Spinal cord (tissue), 10 donors: Measurements from ENCODE around the gene TRPM3. TPM values are rescaled to one million over a fixed set of nuclear protein-coding genes. Genes with fewer than 3 reads are reported as not detected.

ENCODE experiments used
- DNase-seq, 6 donors: peaks; one replicate each; pipeline versions ENCODE4 v3.0.0 to v3.0.0-alpha.2; 2013 to 2015; ENCODE audit warnings: low spot score in 6 of 6, low read depth in 4 of 6
- H3K27ac ChIP-seq: one replicate; pipeline ENCODE4 v1.5.1; 2013; ENCODE audit warnings: low read depth, low read length, control low read depth
- H3K27me3 ChIP-seq: one replicate; pipeline ENCODE4 v1.6.1; 2013; ENCODE audit warnings: low read length; ENCODE audit not compliant: control insufficient read depth, insufficient read depth
- H3K36me3 ChIP-seq: one replicate; pipeline ENCODE4 v1.6.1; 2013; ENCODE audit warnings: low read length; ENCODE audit not compliant: control insufficient read depth, insufficient read depth
- H3K4me1 ChIP-seq: one replicate; pipeline ENCODE4 v1.6.1; 2013; ENCODE audit warnings: low read length; ENCODE audit not compliant: control insufficient read depth, insufficient read depth
- H3K4me3 ChIP-seq: one replicate; pipeline ENCODE4 v1.5.1; 2013; ENCODE audit warnings: low read depth, low read length, control low read depth
- H3K9me3 ChIP-seq: one replicate; pipeline ENCODE4 v1.6.1; 2013; ENCODE audit warnings: low read length; ENCODE audit not compliant: control insufficient read depth, insufficient read depth
- WGBS: methylation state at CpG from one replicate; pipeline ENCODE4 v1.1.5; 2013; ENCODE audit warnings: missing lambda C conversion rate; ENCODE audit not compliant: insufficient coverage; 5-methylcytosine and 5-hydroxymethylcytosine counted together
- polyA plus RNA-seq, 2 donors: library from polyadenylated mRNA; unstranded; fragments of 120-200 nt; gene quantifications; one replicate each; pipeline ENCODE4 v1.2.1, GENCODE V29; 2013; ENCODE audit not compliant: insufficient read length in 2 of 2
- total RNA-seq, 2 donors: library from RNA; depleted of rRNA in 1 of 2; stranded (reverse); fragments of 120-200 nt in 1 of 2; fragments of >200 nt in 1 of 2; gene quantifications; one replicate each; pipeline versions ENCODE4 v1.2.3 to v1.2.4, GENCODE V29; 2013 to 2014
- donor health status: healthy.

Gene TRPM3
- total and polyA plus RNA-seq, 4 donors, result 16.7 to 198 (median 37.6) TPM

DNA sequence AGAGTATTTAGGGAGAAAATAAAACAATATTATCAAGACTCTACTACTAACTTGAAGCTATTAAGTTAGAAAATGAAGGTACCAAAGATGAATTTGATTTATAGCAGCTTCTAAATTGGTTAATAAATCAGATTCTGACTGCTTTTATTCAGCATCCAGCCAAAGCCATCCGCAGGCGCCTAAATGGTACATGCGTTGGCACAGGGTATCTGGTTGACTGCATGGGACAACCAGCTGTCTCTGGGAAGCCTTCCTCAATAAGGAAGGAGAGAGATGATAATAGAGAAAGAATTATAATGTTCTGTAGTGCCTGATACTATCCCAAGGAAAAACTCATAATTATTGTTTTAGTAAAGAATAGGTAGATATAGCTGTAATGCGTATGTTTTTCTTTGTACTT lies 9.1 kb upstream of the TRPM3 start:
- H3K36me3 ChIP-seq, result no peaks in the 10 kb centered on the region
- H3K27me3 ChIP-seq, result no peaks in the 10 kb centered on the region
- no CpG with 5 or more reads among the region's 4 CpGs for WGBS
- H3K4me3 ChIP-seq, result no peak overlapping the region
- no peak for DNase-seq
- no peak overlapping the region for H3K27ac ChIP-seq
- no peaks in the 10 kb centered on the region for H3K9me3 ChIP-seq
- H3K4me1 ChIP-seq, result no peaks in the 10 kb centered on the region

DNA sequence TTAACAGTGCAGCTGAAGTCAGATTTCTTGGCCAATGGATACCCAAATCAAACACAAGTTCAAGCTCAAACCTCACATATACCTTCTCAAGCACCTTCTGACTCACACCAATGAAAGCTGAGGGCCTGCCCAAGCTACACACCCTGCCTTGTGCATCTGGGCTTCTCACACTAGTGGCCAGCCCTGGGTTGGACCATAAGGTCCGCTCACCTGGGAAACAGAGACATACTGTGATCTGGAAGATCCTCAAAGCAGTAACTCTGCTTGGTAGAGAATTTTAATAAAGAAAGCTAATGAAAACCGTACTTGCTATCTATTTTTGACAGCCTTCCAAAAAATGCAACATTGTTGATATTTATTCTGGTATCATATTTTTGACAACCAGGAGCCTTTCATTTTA lies 7.4 kb upstream of the TRPM3 start:
- 100% methylated on average over 1 of the region's 2 CpGs for WGBS
- H3K4me1 ChIP-seq, result no peaks in the 10 kb centered on the region
- no peaks in the 10 kb centered on the region for H3K9me3 ChIP-seq
- H3K27me3 ChIP-seq, result no peaks in the 10 kb centered on the region
- no peak for DNase-seq
- H3K27ac ChIP-seq, result no peak overlapping the region
- no peak overlapping the region for H3K4me3 ChIP-seq
- no peaks in the 10 kb centered on the region for H3K36me3 ChIP-seq

DNA sequence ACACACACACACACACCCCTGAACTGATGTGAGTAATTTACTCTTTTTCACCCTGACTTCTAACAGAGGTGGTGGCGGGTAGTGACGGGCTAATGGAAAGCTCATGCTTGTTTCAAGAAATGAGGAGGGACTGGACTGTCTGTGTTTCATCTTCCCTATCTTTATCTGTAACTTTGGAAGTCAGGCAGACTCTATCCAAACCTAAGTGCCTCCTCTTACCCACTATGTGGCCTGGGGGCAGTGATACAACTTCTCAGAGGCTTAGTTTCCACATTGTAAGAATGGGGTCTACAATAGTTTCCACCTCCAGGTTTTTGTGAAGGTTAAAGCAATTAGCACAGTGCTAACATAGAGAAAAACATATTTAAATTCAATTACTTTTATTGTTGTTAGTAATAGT lies 5.9 kb upstream of the TRPM3 start:
- Histone ChIP-seq H3K4me3 (no peak overlapping the region), H3K4me1 (no peaks in the 10 kb centered on the region), H3K36me3 (no peaks in the 10 kb centered on the region), H3K27me3 (no peaks in the 10 kb centered on the region), H3K9me3 (no peaks in the 10 kb centered on the region), H3K27ac (no peak overlapping the region)
- WGBS, result no CpG with 5 or more reads among the region's 2 CpGs
- DNase-seq, result no peak

DNA sequence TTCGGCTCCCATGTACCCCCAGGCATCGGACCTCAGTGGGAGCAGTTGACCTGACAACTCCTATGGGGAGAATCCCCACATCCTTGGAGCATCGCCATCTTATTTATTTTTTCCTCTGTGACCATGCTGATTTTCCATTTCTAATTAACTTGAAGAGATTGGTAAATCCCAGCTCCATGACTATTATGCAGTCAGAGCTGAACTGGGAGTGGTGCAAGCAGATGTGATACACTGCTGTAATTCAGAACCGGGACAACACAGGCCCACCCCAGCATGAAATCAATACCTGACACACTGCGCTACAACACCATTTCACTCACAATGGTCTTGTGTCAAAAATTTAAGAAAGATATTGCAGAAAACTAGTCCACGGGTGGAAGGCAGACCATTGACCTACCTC lies 1.0 kb upstream of the TRPM3 start:
- Histone ChIP-seq H3K4me1 (peaks cover 7% of the 10 kb centered on the region), H3K27me3 (peaks cover 2% of the 10 kb centered on the region), H3K27ac (no peak overlapping the region), H3K36me3 (no peaks in the 10 kb centered on the region), H3K4me3 (peak overlapping the region; percentile 47), H3K9me3 (no peaks in the 10 kb centered on the region)
- WGBS, result no CpG with 5 or more reads among the region's 6 CpGs
- DNase-seq, result peak in 2 of 6 donors; percentile 26 to 75

DNA sequence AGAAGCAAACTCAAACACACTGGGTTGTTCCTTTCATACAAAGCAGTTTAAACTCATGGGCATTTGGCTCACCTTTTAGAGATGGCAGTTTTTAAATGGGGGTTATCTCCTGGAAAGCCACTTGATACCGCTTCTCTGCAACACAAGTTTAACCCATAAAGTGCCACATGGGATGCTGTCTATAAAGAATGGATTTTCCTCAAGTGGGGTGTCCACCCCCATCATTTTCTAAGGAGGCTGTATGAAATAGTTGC lies 528 bp upstream of the TRPM3 start:
- WGBS, result no CpG with 5 or more reads among the region's 1 CpG
- H3K27me3 ChIP-seq, result peaks cover 2% of the 10 kb centered on the region
- no peak overlapping the region for H3K27ac ChIP-seq
- peaks cover 7% of the 10 kb centered on the region for H3K4me1 ChIP-seq
- H3K4me3 ChIP-seq, result peak overlapping the region; percentile 47
- H3K9me3 ChIP-seq, result no peaks in the 10 kb centered on the region
- peak in 3 of 6 donors; percentile 28 to 80 (median 30) for DNase-seq
- H3K36me3 ChIP-seq, result no peaks in the 10 kb centered on the region

DNA sequence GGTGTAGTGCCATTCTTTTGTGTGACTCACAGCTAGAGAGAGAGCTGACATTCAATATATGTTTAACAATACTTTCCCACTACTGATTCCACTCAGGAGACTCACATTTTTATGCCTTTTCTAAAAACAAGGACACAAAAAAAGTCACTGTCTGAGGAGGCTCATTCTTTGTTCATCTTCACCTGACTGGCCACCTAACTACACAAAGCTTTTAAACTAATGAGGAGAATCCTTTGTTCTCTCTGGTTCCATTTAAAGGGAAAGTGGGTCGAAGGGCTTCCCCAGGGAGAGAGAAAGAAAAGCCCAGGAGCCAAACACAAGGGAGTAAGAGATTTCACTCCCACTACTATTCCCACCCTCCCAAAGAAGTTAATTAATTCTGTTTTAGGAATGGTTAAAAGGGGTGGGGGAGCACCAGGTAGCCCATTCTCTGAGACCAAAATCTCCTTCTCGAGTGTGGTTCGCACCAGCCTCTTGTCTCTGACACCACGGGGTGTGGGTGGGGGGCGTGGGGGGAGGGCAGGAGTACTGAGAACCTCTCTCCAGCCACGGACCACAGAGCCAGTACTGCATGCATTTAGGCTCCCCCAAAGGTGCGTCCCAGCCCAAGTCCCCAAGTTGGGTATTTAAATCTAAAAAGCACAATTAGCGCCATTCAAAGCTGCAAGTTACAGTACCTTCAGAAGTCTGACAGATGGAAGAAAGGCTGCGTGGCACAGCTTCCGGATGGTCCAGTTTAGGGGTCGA lies 747 bp downstream of the TRPM3 start:
- peaks cover 2% of the 10 kb centered on the region for H3K27me3 ChIP-seq
- H3K4me3 ChIP-seq, result peak overlapping the region; percentile 47
- peak in 2 of 6 donors; percentile 20 to 87 for DNase-seq
- H3K9me3 ChIP-seq, result no peaks in the 10 kb centered on the region
- 2% methylated on average over 5 of the region's 11 CpGs for WGBS
- peaks cover 7% of the 10 kb centered on the region for H3K4me1 ChIP-seq
- H3K36me3 ChIP-seq, result no peaks in the 10 kb centered on the region
- H3K27ac ChIP-seq, result peak overlapping the region; percentile 10

DNA sequence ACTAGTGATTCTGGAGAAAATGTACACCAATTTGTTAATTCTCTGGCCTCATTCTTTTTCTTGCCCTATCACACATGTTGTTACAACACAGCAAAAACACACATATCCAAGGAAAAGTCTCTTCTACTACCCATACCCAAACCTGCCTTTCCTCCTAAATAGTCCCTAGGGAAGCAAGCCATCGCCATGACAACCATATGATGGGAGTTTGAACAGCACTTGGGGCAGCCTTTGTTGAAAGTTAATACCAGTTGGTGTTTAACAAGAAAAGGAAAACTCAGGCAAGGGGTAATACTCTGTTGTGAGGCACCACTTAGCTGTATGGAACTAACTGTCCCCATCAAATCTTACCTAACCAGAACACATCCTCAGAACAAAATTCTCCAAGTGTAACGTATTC lies 1.7 kb downstream of the TRPM3 start:
- no CpG with 5 or more reads among the region's 2 CpGs for WGBS
- Histone ChIP-seq H3K27ac (no peak overlapping the region), H3K36me3 (no peaks in the 10 kb centered on the region), H3K27me3 (peaks cover 2% of the 10 kb centered on the region), H3K9me3 (no peaks in the 10 kb centered on the region), H3K4me3 (peak overlapping the region; percentile 47), H3K4me1 (peaks cover 7% of the 10 kb centered on the region)
- DNase-seq, result peak in 3 of 6 donors; percentile 31 to 88 (median 66)

DNA sequence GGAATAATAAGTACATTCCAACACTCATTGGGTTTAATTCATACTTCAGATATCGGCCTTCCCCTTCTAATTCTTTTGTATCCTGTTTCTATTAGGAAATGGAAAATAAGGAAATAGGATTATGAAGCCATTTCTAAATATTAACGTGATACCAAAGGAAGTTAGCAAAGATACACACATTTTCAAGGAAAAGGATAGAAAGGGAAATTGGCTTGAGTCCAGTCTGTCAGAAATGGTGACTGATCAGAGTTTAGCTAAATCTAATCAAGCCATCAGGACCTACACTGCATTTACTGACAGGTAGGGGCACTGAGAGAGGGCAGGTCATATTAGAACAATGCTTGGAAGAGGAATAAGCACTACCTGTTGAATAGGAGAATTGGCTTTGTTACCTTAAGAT lies 3.1 kb downstream of the TRPM3 start:
- no CpG with 5 or more reads among the region's 2 CpGs for WGBS
- Histone ChIP-seq H3K27ac (no peak overlapping the region), H3K27me3 (peaks cover 2% of the 10 kb centered on the region), H3K4me3 (peak overlapping the region; percentile 7), H3K4me1 (peaks cover 7% of the 10 kb centered on the region), H3K9me3 (no peaks in the 10 kb centered on the region), H3K36me3 (no peaks in the 10 kb centered on the region)
- DNase-seq, result peak in 1 of 6 donors; percentile 55

DNA sequence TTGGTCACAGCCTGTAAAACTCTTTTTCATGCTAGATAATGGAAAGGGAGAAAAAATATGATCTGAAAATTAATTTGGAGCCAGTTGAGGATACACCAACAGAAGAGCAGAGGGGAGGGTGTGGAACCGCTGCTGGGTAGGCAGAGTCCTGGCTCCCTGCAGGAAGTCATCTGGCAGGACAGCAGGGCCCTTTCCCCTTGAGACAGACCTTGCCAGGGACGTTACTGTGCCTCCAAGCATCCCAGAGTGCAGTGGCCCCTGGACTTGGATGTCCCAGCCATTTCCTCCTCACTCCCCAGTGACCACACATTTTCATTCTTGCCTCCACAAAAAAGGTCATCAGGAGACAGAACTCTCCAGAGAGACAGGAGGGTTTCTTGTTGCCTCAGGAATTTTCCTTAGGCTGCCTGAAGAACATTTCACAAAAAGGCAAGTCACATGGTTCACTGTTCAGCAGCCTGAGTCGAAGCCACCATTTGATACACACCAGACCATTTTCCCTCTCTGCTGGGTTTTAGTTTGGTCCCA lies 5.9 kb downstream of the TRPM3 start:
- Histone ChIP-seq H3K27me3 (no peaks in the 10 kb centered on the region), H3K4me3 (no peak overlapping the region), H3K27ac (no peak overlapping the region), H3K36me3 (no peaks in the 10 kb centered on the region), H3K4me1 (no peaks in the 10 kb centered on the region), H3K9me3 (no peaks in the 10 kb centered on the region)
- no peak for DNase-seq
- WGBS, result 60% methylated on average over 2 of the region's 3 CpGs

DNA sequence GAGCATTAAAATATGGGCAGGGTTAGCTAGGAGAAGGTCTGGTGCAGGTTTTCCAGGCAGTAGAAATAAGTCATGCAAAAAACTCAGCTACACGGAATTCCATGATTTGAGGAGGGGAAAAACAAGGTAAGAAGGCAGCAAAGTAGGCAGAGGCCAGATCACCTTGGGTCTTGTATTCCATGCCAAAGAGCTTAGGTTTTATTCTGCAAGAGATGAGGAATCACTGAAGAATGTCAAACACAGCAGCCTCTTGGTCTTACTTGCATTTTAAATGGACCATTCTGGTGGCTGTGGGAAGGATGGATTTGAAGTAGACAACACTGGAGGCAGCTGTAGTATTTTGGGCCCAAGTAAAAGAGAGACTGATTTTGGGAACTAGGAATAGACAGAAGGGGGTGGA lies 8.6 kb downstream of the TRPM3 start:
- Histone ChIP-seq H3K9me3 (no peaks in the 10 kb centered on the region), H3K4me3 (no peak overlapping the region), H3K36me3 (no peaks in the 10 kb centered on the region), H3K4me1 (no peaks in the 10 kb centered on the region), H3K27ac (no peak overlapping the region), H3K27me3 (no peaks in the 10 kb centered on the region)
- DNase-seq, result no peak
- WGBS, result 100% methylated on average over 1 of the region's 1 CpG
